ENCODE measurements around the gene RETSAT.
"Not testable (repeated sequence)": the region's sequence is repeated elsewhere in the genome, so short reads cannot be mapped to it uniquely, and the experiment has no call there.

RETSAT gene

DNA sequence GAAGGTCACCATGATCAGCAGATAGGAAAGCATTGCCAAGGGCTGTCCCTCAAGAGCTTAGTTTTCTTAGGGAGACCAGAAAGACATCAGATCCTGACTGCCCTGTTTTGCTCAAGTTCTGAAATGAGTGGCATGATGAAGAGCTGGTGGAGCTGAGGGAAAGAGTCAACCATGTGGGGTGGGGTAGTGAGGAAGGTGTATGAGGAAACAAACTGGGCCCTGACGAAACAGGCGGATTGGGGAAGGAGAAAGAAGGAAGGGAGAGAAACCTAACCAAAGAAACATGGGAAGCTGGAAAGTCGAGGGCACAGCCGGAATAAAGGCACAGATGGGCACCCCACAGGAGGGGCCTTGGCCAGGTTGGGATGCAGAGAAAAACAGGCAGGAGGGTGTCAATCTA is 34.5 kb downstream of the RETSAT start:
- H3K9me3 ChIP-seq (ENCODE audit: insufficient read depth, low read length): no peaks in the 10 kb centered on the region
- no peak overlapping the region for H3K4me3 ChIP-seq (ENCODE audit: insufficient read depth, low read length, poor library complexity, severe bottlenecking)
- peaks cover 9% of the 10 kb centered on the region; the same call in 1 of the 2 replicates for H3F3A ChIP-seq (ENCODE audit: insufficient read depth)
- no peak overlapping the region for H2AFZ ChIP-seq (ENCODE audit: low read depth, low read length, severe bottlenecking)
- H4K20me1 ChIP-seq (ENCODE audit: low read depth, low read length): peaks cover 39% of the 10 kb centered on the region
- no peak overlapping the region for H3K4me2 ChIP-seq (ENCODE audit: low read depth, low read length, poor library complexity, severe bottlenecking)
- no peaks in the 10 kb centered on the region for H3K27me3 ChIP-seq (ENCODE audit: low read length)
- H3K79me2 ChIP-seq (ENCODE audit: insufficient read depth, low read length): peaks cover 68% of the 10 kb centered on the region
- no peak overlapping the region for H3K27ac ChIP-seq (ENCODE audit: low read depth, low read length)
- H3K36me3 ChIP-seq (ENCODE audit: low read length): peaks cover 41% of the 10 kb centered on the region
- H3K9me2 ChIP-seq (replicated peaks; ENCODE audit: insufficient read depth, low read length): no peaks in the 10 kb centered on the region
- no peak overlapping the region for H3K9ac ChIP-seq (ENCODE audit: low read length)
- TF ChIP-seq, protein P1, sequence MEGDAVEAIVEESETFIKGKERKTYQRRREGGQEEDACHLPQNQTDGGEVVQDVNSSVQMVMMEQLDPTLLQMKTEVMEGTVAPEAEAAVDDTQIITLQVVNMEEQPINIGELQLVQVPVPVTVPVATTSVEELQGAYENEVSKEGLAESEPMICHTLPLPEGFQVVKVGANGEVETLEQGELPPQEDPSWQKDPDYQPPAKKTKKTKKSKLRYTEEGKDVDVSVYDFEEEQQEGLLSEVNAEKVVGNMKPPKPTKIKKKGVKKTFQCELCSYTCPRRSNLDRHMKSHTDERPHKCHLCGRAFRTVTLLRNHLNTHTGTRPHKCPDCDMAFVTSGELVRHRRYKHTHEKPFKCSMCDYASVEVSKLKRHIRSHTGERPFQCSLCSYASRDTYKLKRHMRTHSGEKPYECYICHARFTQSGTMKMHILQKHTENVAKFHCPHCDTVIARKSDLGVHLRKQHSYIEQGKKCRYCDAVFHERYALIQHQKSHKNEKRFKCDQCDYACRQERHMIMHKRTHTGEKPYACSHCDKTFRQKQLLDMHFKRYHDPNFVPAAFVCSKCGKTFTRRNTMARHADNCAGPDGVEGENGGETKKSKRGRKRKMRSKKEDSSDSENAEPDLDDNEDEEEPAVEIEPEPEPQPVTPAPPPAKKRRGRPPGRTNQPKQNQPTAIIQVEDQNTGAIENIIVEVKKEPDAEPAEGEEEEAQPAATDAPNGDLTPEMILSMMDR (IDR thresholded peaks at IDR 0.05; ENCODE audit: insufficient read depth, low read length, poor library complexity, severe bottlenecking): no peak
- TF ChIP-seq EZH2phosphoT487 (conservative IDR thresholded peaks at IDR 0.05; ENCODE audit: low read length): no peak

DNA sequence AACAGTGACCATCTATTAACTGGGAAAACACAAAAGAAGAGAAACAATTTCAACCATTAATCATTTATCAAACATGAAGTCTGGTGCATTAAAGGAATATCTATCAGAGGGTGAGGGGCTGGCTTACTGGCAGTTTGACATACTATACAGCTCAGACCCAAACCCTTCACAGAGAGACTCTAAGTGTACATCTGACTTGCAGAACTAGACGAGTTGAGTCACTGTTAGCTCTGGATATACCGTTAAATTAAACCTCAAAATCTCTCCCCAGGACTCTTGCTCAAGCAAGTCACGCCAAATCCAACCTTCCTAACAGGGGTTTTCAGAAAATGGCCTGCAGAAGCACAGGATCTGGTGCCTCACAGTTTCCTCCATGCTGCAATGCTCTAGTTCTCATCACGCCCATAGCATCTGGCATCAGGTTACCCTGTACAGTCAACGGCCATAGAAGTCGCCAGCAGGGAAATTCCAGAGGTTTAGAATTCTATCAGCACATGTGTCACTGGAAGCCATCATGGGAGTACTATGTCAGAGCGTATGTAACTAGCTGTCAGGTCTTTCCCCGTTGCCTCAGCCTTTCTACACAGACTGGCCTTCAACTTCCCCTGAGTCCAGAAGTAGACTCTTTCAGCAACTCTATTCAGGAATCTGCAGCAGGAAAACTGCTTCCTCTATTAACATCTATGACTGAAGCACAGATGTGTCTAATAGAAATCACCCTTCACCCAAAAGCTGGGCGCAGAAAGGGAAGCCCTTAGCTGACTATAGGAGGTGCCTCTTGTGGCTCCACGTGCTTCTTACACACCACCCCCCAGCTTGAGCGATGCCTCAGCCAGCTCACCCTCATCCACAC is 35.9 kb downstream of the RETSAT start:
- no peak overlapping the region for H2AFZ ChIP-seq (ENCODE audit: low read depth, low read length, severe bottlenecking)
- no peaks in the 10 kb centered on the region for H3K9me2 ChIP-seq (replicated peaks; ENCODE audit: insufficient read depth, low read length)
- H3K36me3 ChIP-seq (ENCODE audit: low read length): peaks cover 32% of the 10 kb centered on the region; the same call in 1 of the 2 replicates
- H3K27ac ChIP-seq (ENCODE audit: low read depth, low read length): no peak overlapping the region
- H3K9me3 ChIP-seq (ENCODE audit: insufficient read depth, low read length): no peaks in the 10 kb centered on the region
- H3K9ac ChIP-seq (ENCODE audit: low read length): no peak overlapping the region
- H3K79me2 ChIP-seq (ENCODE audit: insufficient read depth, low read length): peaks cover 55% of the 10 kb centered on the region
- H3K4me3 ChIP-seq (ENCODE audit: insufficient read depth, low read length, poor library complexity, severe bottlenecking): no peak overlapping the region
- no peak overlapping the region for H3K4me2 ChIP-seq (ENCODE audit: low read depth, low read length, poor library complexity, severe bottlenecking)
- no peak for TF ChIP-seq EZH2phosphoT487 (conservative IDR thresholded peaks at IDR 0.05; ENCODE audit: low read length)
- TF ChIP-seq, protein P1 (IDR thresholded peaks at IDR 0.05; ENCODE audit: insufficient read depth, low read length, poor library complexity, severe bottlenecking): no peak
- no peaks in the 10 kb centered on the region for H3K27me3 ChIP-seq (ENCODE audit: low read length)
- H3F3A ChIP-seq (ENCODE audit: insufficient read depth): peaks cover 15% of the 10 kb centered on the region; the same call in 1 of the 2 replicates
- peaks cover 30% of the 10 kb centered on the region for H4K20me1 ChIP-seq (ENCODE audit: low read depth, low read length)

DNA sequence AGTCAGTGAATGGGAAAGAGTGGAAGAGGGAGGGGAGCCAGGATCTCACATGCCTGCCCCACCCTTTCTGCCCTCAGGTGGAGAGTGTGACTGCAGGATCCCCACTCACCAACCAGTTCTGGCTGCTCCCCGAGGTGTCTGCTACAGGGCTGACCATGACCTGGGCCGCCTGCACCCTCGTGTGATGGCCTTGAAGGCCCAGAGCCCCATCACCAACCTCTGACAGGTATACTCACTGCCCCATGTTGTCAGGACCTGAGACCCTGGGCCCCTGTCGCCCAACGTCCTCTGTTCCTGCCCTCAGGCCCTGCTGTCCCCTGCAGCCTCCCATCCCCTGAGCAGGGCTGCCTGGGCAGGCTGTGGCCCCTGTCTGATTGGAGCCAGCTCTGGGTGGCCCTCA is 38.4 kb downstream of the RETSAT start:
- not testable (repeated sequence) for H3K27ac ChIP-seq (ENCODE audit: low read depth, low read length); H3K9me2 ChIP-seq (replicated peaks; ENCODE audit: insufficient read depth, low read length); H3K9ac ChIP-seq (ENCODE audit: low read length); H2AFZ ChIP-seq (ENCODE audit: low read depth, low read length, severe bottlenecking); H3K27me3 ChIP-seq (ENCODE audit: low read length); H3K4me3 ChIP-seq (ENCODE audit: insufficient read depth, low read length, poor library complexity, severe bottlenecking); H3K9me3 ChIP-seq (ENCODE audit: insufficient read depth, low read length); H3K4me2 ChIP-seq (ENCODE audit: low read depth, low read length, poor library complexity, severe bottlenecking)
- H3K36me3 ChIP-seq (ENCODE audit: low read length): peaks cover 12% of the 10 kb centered on the region; the same call in 1 of the 2 replicates
- peaks cover 30% of the 10 kb centered on the region for H3K79me2 ChIP-seq (ENCODE audit: insufficient read depth, low read length)
- peaks cover 16% of the 10 kb centered on the region for H4K20me1 ChIP-seq (ENCODE audit: low read depth, low read length)
- H3F3A ChIP-seq (ENCODE audit: insufficient read depth): peaks cover 19% of the 10 kb centered on the region; the same call in 1 of the 2 replicates

DNA sequence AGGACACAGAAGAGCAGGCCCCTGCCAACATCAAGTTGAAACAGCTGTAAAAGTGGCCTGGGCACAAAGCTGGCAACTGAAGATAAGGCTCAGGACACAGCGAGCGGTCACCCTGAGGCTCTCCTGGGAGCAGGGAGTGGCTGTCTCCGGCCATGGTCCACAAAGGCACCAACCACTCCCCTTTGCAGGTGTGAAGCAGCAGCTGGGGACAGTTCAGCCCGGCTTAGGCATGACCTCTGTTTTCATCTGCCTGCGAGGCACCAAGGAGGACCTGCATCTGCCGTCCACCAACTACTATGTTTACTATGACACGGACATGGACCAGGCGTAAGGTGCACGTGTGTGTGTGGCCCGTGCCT is 39.5 kb downstream of the RETSAT start:
- H3F3A ChIP-seq (ENCODE audit: insufficient read depth): peaks cover 25% of the 10 kb centered on the region; the same call in 1 of the 2 replicates
- no peak for TF ChIP-seq EZH2phosphoT487 (conservative IDR thresholded peaks at IDR 0.05; ENCODE audit: low read length)
- TF ChIP-seq, protein P1 (IDR thresholded peaks at IDR 0.05; ENCODE audit: insufficient read depth, low read length, poor library complexity, severe bottlenecking): no peak
- no peak overlapping the region for H3K4me3 ChIP-seq (ENCODE audit: insufficient read depth, low read length, poor library complexity, severe bottlenecking)
- peaks cover 12% of the 10 kb centered on the region for H4K20me1 ChIP-seq (ENCODE audit: low read depth, low read length)
- H3K36me3 ChIP-seq (ENCODE audit: low read length): peaks cover 5% of the 10 kb centered on the region; the same call in 1 of the 2 replicates
- no peaks in the 10 kb centered on the region for H3K27me3 ChIP-seq (ENCODE audit: low read length)
- H3K9me2 ChIP-seq (replicated peaks; ENCODE audit: insufficient read depth, low read length): no peaks in the 10 kb centered on the region
- H3K79me2 ChIP-seq (ENCODE audit: insufficient read depth, low read length): peaks cover 19% of the 10 kb centered on the region
- H3K27ac ChIP-seq (ENCODE audit: low read depth, low read length): no peak overlapping the region
- no peak overlapping the region for H3K4me2 ChIP-seq (ENCODE audit: low read depth, low read length, poor library complexity, severe bottlenecking)
- no peaks in the 10 kb centered on the region for H3K9me3 ChIP-seq (ENCODE audit: insufficient read depth, low read length)
- H2AFZ ChIP-seq (ENCODE audit: low read depth, low read length, severe bottlenecking): no peak overlapping the region
- no peak overlapping the region for H3K9ac ChIP-seq (ENCODE audit: low read length)

All from SU-DHL-6 (cell line).